GM21825 (cell line): ENCODE results near the gene ARF5.
"Not testable (repeated sequence)": the region's sequence is repeated elsewhere in the genome, so short reads cannot be mapped to it uniquely, and the experiment has no call there.

Experiments
- ATAC-seq: cut with Tn5 transposase; IDR thresholded peaks from one replicate; pipeline ENCODE4 v1.9.1; 2021; ENCODE audit warnings: mild to moderate bottlenecking, moderate library complexity; ENCODE audit not compliant: unreplicated experiment

The ARF5 gene

GRCh38 chr7:127588019-127588696 lies at the start of gene ARF5:
TSS of gene ARF5 (plus strand) at chr7:127588411. CDS start at chr7:127588499, 88 bp downstream.
- peak; percentile 82 for ATAC-seq

- ATAC-seq = no peak
Measured at GRCh38 chr7:127539116-127539515, 49.1 kb upstream of the ARF5 start.

- ATAC-seq = not testable (repeated sequence)
Measured at GRCh38 chr7:127540461-127540860, 47.8 kb upstream of the ARF5 start.

- no peak for ATAC-seq
Measured at GRCh38 chr7:127541548-127541947, 46.7 kb upstream of the ARF5 start.

- ATAC-seq = no peak
Measured at GRCh38 chr7:127546313-127546712, 41.9 kb upstream of the ARF5 start.

GRCh38 chr7:127550247-127550646 lies 38.0 kb upstream of the ARF5 start:
- no peak for ATAC-seq

GRCh38 chr7:127551941-127552340 lies 36.3 kb upstream of the ARF5 start:
- ATAC-seq = no peak

GRCh38 chr7:127556404-127556803 lies 31.8 kb upstream of the ARF5 start:
- no peak for ATAC-seq

GRCh38 chr7:127557803-127558202 lies 30.4 kb upstream of the ARF5 start:
- ATAC-seq = no peak

- ATAC-seq = no peak
Measured at GRCh38 chr7:127566242-127566641, 22.0 kb upstream of the ARF5 start.

GRCh38 chr7:127568034-127568433 lies 20.2 kb upstream of the ARF5 start:
- ATAC-seq = not testable (repeated sequence)

- no peak for ATAC-seq
Measured at GRCh38 chr7:127571741-127572505, 16.3 kb upstream of the ARF5 start.

- ATAC-seq = no peak
Measured at GRCh38 chr7:127578036-127578684, 10.1 kb upstream of the ARF5 start.

- ATAC-seq = no peak
Measured at GRCh38 chr7:127578711-127579275, 9.4 kb upstream of the ARF5 start.

- ATAC-seq = no peak
Measured at GRCh38 chr7:127580612-127581011, 7.6 kb upstream of the ARF5 start.

- ATAC-seq = no peak
Measured at GRCh38 chr7:127581716-127582115, 6.5 kb upstream of the ARF5 start.

- ATAC-seq = no peak
Measured at GRCh38 chr7:127582361-127582760, 5.8 kb upstream of the ARF5 start.

- ATAC-seq = no peak
Measured at GRCh38 chr7:127584648-127585043, 3.6 kb upstream of the ARF5 start.

GRCh38 chr7:127585044-127585953 lies 2.9 kb upstream of the ARF5 start, which contains the start of gene GCC1:
TSS of gene GCC1 (minus strand) at chr7:127585596. CDS start at chr7:127585182, 414 bp downstream.
- ATAC-seq = peak; percentile 83

- ATAC-seq = no peak
Measured at GRCh38 chr7:127586346-127586745, 1.9 kb upstream of the ARF5 start.
